Activated CD4-positive, alpha-beta memory T cell treated with anti-CD3 and anti-CD28 coated beads for 36 hours (primary cell): Measurements from ENCODE around the gene KCNB1. TPM values are rescaled to one million over a fixed set of nuclear protein-coding genes. Genes with fewer than 3 reads are reported as not detected.

Experiments
- CTCF ChIA-PET: fragments of 350-600 bp; sonication (Branson Sonifier 250); formaldehyde crosslinking; loops from one replicate; lab custom pipeline; 2021; ENCODE audit warnings: antibody characterized with exemption, inconsistent platforms; lab: Charles Lee
- POLR2A ChIA-PET: fragments of 350-600 bp; sonication (Branson Sonifier 250); formaldehyde crosslinking; loops from one replicate; lab custom pipeline; 2021; ENCODE audit warnings: antibody characterized with exemption; lab: Charles Lee
- DNase-seq: peaks from one replicate; pipeline ENCODE4 v3.0.0-alpha.2; 2020
- H3K27ac Mint-ChIP-seq: one replicate; pipeline ENCODE4 v1.8.0; 2021; ENCODE audit warnings: mixed read lengths
- H3K27me3 Mint-ChIP-seq: one replicate; pipeline ENCODE4 v1.8.0; 2021; ENCODE audit warnings: mixed read lengths
- H3K36me3 Mint-ChIP-seq: one replicate; pipeline ENCODE4 v1.8.0; 2021; ENCODE audit warnings: mixed read lengths
- H3K4me1 Mint-ChIP-seq: one replicate; pipeline ENCODE4 v1.8.0; 2021; ENCODE audit warnings: low read depth, mixed read lengths
- H3K4me3 Mint-ChIP-seq: one replicate; pipeline ENCODE4 v1.8.0; 2021; ENCODE audit warnings: mild to moderate bottlenecking, mixed read lengths
- H3K9me3 Mint-ChIP-seq: one replicate; pipeline ENCODE4 v1.8.0; 2021; ENCODE audit warnings: mixed read lengths
- intact Hi-C: fragments of 100-400 bp; cut with micrococcal nuclease; formaldehyde crosslinking; loops from one replicate; pipeline ENCODE4 v1.15.1; 2023
- total RNA-seq, 2 experiments: library from RNA; stranded (reverse); gene quantifications; one replicate each; pipeline ENCODE4 v1.2.3, GENCODE V29; 2021

Gene KCNB1
- total RNA-seq, 2 experiments from 2014 or later: not detected

GRCh38 chr20:49515586-49515985, 33.1 kb upstream of the KCNB1 start:
- ChIA-PET POLR2A (no interaction called here), CTCF (interaction anchor here (0.6 to 1.3 kb wide), 3 partner anchors 10 to 463 kb away, joined by 3 to 4 read pairs (median 3); no protein-coding TSS in a partner anchor)
- Mint-ChIP-seq H3K4me1 (no peaks in the 10 kb centered on the region), H3K27ac (no peak overlapping the region), H3K4me3 (no peak overlapping the region), H3K36me3 (no peaks in the 10 kb centered on the region), H3K27me3 (peaks cover 17% of the 10 kb centered on the region), H3K9me3 (no peaks in the 10 kb centered on the region)
- no peak for DNase-seq
- intact Hi-C loops: no loop called here

- ChIA-PET CTCF (no interaction called here), POLR2A (no interaction called here)
- intact Hi-C loops: no loop called here
- Mint-ChIP-seq H3K27me3 (peaks cover 30% of the 10 kb centered on the region), H3K4me1 (peaks cover under 1% of the 10 kb centered on the region), H3K9me3 (no peaks in the 10 kb centered on the region), H3K4me3 (no peak overlapping the region), H3K27ac (no peak overlapping the region), H3K36me3 (no peaks in the 10 kb centered on the region)
- DNase-seq: no peak
Measured at GRCh38 chr20:49513517-49513916, 31.0 kb upstream of the KCNB1 start.

- Mint-ChIP-seq H3K4me3 (no peak overlapping the region), H3K27ac (no peak overlapping the region), H3K27me3 (peaks cover 33% of the 10 kb centered on the region), H3K4me1 (peaks cover 3% of the 10 kb centered on the region), H3K9me3 (no peaks in the 10 kb centered on the region), H3K36me3 (no peaks in the 10 kb centered on the region)
- POLR2A ChIA-PET: no interaction called here
- intact Hi-C loops: no loop called here
- CTCF ChIA-PET: no interaction called here
- no peak for DNase-seq
Measured at GRCh38 chr20:49513009-49513408, 30.5 kb upstream of the KCNB1 start.

GRCh38 chr20:49511788-49512525, 29.5 kb upstream of the KCNB1 start:
- DNase-seq: no peak
- no peaks in the 10 kb centered on the region for H3K9me3 Mint-ChIP-seq
- no peak overlapping the region for H3K27ac Mint-ChIP-seq
- CTCF ChIA-PET: interaction anchor here (1.4 kb wide), 1 partner anchor 30 kb away, joined by 4 read pairs; no protein-coding TSS in a partner anchor
- peaks cover 40% of the 10 kb centered on the region for H3K27me3 Mint-ChIP-seq
- POLR2A ChIA-PET: no interaction called here
- no peak overlapping the region for H3K4me3 Mint-ChIP-seq
- H3K4me1 Mint-ChIP-seq: peaks cover 3% of the 10 kb centered on the region
- H3K36me3 Mint-ChIP-seq: no peaks in the 10 kb centered on the region
- intact Hi-C loops: no loop called here

GRCh38 chr20:49510562-49511122, 28.2 kb upstream of the KCNB1 start:
- no peaks in the 10 kb centered on the region for H3K36me3 Mint-ChIP-seq
- POLR2A ChIA-PET: no interaction called here
- no peak overlapping the region for H3K4me3 Mint-ChIP-seq
- CTCF ChIA-PET: interaction anchor here (0.9 to 1.4 kb wide), 2 partner anchors 31 to 86 kb away, joined by 3 to 4 read pairs; no protein-coding TSS in a partner anchor
- peaks cover 3% of the 10 kb centered on the region for H3K4me1 Mint-ChIP-seq
- intact Hi-C loops: no loop called here
- H3K27ac Mint-ChIP-seq: no peak overlapping the region
- H3K9me3 Mint-ChIP-seq: no peaks in the 10 kb centered on the region
- peaks cover 48% of the 10 kb centered on the region for H3K27me3 Mint-ChIP-seq
- DNase-seq: no peak

GRCh38 chr20:49508435-49509199, 26.1 kb upstream of the KCNB1 start:
- ChIA-PET POLR2A (no interaction called here), CTCF (interaction anchor here (0.7 to 5.3 kb wide), 13 partner anchors 9 to 178 kb away, joined by 3 to 29 read pairs (median 5); no protein-coding TSS in a partner anchor)
- no peak for DNase-seq
- H3K4me3 Mint-ChIP-seq: no peak overlapping the region
- H3K27ac Mint-ChIP-seq: no peak overlapping the region
- no peaks in the 10 kb centered on the region for H3K9me3 Mint-ChIP-seq
- H3K4me1 Mint-ChIP-seq: peaks cover 3% of the 10 kb centered on the region
- H3K27me3 Mint-ChIP-seq: peaks cover 46% of the 10 kb centered on the region
- intact Hi-C loops: loop anchor here (1.0 kb wide), 1 partner anchor 174 kb away; no protein-coding TSS in a partner anchor
- no peaks in the 10 kb centered on the region for H3K36me3 Mint-ChIP-seq

DNA sequence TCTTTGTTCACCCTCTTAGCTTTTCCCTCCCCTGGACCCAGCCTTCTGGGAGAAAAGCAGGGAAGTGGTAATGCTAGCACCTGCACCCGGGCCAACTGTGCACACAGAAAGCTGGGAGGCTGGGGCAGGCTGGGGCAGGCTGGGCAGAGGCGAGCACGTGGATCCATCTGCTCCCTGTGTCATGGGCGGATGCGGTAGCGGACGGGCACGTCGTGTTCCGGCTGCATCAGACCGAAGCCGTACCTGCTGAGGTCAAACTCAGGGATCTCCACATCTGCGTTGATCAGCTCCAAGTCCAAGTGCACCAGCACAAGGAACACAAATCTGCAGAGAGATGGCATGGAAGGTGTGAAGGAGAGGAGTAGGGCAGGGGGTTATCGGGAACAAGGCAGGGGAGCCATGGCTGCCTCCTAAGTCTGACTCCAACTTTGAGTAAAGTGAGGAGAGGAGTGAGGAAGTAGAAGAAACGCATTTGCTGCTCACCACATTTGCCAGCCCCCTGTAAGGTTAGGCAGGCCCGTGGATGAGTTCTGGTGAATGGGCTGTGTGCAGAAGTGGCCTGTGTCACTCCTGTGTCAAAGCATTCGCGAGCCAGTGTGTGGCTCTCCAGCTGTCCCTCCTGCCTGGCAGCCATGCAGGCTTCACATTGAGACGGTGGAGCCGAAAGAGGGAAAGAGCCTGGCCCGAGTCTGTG, 25.4 kb upstream of the KCNB1 start:
- peaks cover 51% of the 10 kb centered on the region for H3K27me3 Mint-ChIP-seq
- peaks cover 3% of the 10 kb centered on the region for H3K4me1 Mint-ChIP-seq
- H3K27ac Mint-ChIP-seq: no peak overlapping the region
- no peaks in the 10 kb centered on the region for H3K36me3 Mint-ChIP-seq
- DNase-seq: no peak
- no peaks in the 10 kb centered on the region for H3K9me3 Mint-ChIP-seq
- ChIA-PET CTCF (interaction anchor here (0.7 to 5.3 kb wide), 13 partner anchors 9 to 177 kb away, joined by 3 to 29 read pairs (median 5); no protein-coding TSS in a partner anchor), POLR2A (no interaction called here)
- intact Hi-C loops: loop anchor here (1.0 kb wide), 1 partner anchor 174 kb away; no protein-coding TSS in a partner anchor
- H3K4me3 Mint-ChIP-seq: no peak overlapping the region

DNA sequence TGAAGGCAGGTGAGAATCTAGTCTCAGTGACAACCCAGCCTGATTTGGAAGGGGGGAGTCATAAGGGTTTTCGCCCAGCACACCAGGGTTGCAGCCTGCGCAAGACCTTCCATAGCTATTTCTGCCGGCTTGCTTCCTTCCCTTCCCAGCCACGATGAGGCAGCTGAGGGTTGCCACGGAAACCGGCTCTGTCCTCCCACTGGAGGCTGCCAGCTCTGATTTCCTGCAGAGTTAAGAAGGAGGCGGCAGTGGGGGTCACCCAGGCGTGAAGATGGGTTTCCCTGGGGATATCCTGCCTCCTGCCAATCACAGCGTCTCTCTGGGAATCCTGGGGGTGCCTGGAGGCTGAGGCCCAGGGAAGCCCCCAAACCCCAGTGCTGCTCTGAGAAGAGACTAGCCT, 23.1 kb upstream of the KCNB1 start:
- intact Hi-C loops: no loop called here

GRCh38 chr20:49503176-49503575, 20.7 kb upstream of the KCNB1 start:
- Mint-ChIP-seq H3K36me3 (no peaks in the 10 kb centered on the region), H3K4me3 (no peak overlapping the region), H3K9me3 (no peaks in the 10 kb centered on the region), H3K4me1 (no peaks in the 10 kb centered on the region), H3K27ac (no peak overlapping the region), H3K27me3 (peaks cover 29% of the 10 kb centered on the region)
- ChIA-PET POLR2A (no interaction called here), CTCF (no interaction called here)
- DNase-seq: no peak
- intact Hi-C loops: no loop called here

More for the DNA sequence above, 23.1 kb upstream of the KCNB1 start:
- H3K9me3 Mint-ChIP-seq: no peaks in the 10 kb centered on the region
- DNase-seq: no peak
- peaks cover 3% of the 10 kb centered on the region for H3K4me1 Mint-ChIP-seq
- H3K36me3 Mint-ChIP-seq: no peaks in the 10 kb centered on the region
- H3K27me3 Mint-ChIP-seq: peaks cover 47% of the 10 kb centered on the region
- ChIA-PET CTCF (interaction anchor here (0.5 to 5.3 kb wide), 7 partner anchors 10 to 1244 kb away, joined by 3 to 29 read pairs (median 3); no protein-coding TSS in a partner anchor), POLR2A (no interaction called here)
- H3K27ac Mint-ChIP-seq: no peak overlapping the region
- no peak overlapping the region for H3K4me3 Mint-ChIP-seq

- intact Hi-C loops: no loop called here
- Mint-ChIP-seq H3K9me3 (no peaks in the 10 kb centered on the region), H3K4me3 (no peak overlapping the region), H3K36me3 (no peaks in the 10 kb centered on the region), H3K27me3 (peaks cover 25% of the 10 kb centered on the region), H3K4me1 (no peaks in the 10 kb centered on the region), H3K27ac (no peak overlapping the region)
- POLR2A ChIA-PET: no interaction called here
- no peak for DNase-seq
- CTCF ChIA-PET: interaction anchor here (0.6 kb wide), 1 partner anchor 47 kb away, joined by 3 read pairs; no protein-coding TSS in a partner anchor
Measured at GRCh38 chr20:49501917-49502316, 19.4 kb upstream of the KCNB1 start.

DNA sequence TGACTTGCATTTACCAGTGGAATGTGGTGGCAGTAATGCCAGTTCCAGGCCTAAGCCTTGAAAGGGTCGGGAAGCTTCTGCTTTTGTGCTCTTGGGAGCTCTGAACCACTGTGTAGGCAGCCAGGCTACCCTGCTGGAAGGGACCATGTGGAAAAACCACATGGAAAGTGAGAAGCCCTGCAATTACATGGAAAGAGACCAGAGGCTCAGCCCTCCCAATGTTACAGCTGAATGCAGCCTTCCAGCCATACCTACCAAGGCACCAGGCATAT, 14.9 kb upstream of the KCNB1 start:
- CTCF ChIA-PET: interaction anchor here (1.2 kb wide), 1 partner anchor 13 kb away, joined by 6 read pairs; no protein-coding TSS in a partner anchor
- Mint-ChIP-seq H3K27ac (no peak overlapping the region), H3K4me3 (no peak overlapping the region), H3K27me3 (peaks cover 14% of the 10 kb centered on the region), H3K36me3 (no peaks in the 10 kb centered on the region), H3K4me1 (no peaks in the 10 kb centered on the region), H3K9me3 (no peaks in the 10 kb centered on the region)
- no peak for DNase-seq
- intact Hi-C loops: no loop called here
- POLR2A ChIA-PET: no interaction called here
